Choroid plexus epithelial cell (primary cell): Measurements from ENCODE around the gene TRIM60.

Experiments used
- DNase-seq: peaks from one replicate; pipeline ENCODE4 v3.0.0-alpha.2; 2010; ENCODE audit warnings: low read depth
- H3K4me3 ChIP-seq: 2 replicates; pipeline ENCODE4 v1.5.1; 2011; ENCODE audit warnings: low read depth, mild to moderate bottlenecking, control low read depth, low read length, moderate library complexity
- TF ChIP-seq, protein P1 (sequence below): conservative IDR thresholded peaks from 2 replicates; pipeline ENCODE4 v1.5.1; 2011; ENCODE audit warnings: low read depth, mild to moderate bottlenecking, control low read depth, inconsistent platforms, low read length, moderate library complexity

The TRIM60 gene

DNA sequence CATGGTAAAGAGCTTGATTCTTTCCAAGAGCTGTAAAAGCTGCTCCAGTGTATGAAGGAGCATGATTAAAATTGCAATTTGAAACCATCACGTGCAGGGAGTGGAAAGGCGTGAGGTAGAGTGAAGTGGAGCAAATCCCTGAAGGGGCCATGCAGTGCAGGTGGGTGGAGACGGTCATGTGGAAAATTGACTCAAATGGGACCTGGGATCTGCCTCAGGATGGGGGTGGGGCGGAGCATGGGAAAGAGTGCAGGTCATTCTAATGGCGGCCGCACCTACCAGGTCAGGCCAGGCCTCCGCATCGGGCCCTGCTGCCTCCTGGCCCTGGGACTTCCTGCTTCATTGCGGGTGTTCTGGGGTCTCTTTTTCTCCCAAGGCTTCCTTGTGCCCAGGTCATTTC lies 25.3 kb upstream of the TRIM60 start:
- DNase-seq: no peak
- H3K4me3 ChIP-seq: no peak overlapping the region
- TF ChIP-seq, protein P1, sequence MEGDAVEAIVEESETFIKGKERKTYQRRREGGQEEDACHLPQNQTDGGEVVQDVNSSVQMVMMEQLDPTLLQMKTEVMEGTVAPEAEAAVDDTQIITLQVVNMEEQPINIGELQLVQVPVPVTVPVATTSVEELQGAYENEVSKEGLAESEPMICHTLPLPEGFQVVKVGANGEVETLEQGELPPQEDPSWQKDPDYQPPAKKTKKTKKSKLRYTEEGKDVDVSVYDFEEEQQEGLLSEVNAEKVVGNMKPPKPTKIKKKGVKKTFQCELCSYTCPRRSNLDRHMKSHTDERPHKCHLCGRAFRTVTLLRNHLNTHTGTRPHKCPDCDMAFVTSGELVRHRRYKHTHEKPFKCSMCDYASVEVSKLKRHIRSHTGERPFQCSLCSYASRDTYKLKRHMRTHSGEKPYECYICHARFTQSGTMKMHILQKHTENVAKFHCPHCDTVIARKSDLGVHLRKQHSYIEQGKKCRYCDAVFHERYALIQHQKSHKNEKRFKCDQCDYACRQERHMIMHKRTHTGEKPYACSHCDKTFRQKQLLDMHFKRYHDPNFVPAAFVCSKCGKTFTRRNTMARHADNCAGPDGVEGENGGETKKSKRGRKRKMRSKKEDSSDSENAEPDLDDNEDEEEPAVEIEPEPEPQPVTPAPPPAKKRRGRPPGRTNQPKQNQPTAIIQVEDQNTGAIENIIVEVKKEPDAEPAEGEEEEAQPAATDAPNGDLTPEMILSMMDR: no peak

DNA sequence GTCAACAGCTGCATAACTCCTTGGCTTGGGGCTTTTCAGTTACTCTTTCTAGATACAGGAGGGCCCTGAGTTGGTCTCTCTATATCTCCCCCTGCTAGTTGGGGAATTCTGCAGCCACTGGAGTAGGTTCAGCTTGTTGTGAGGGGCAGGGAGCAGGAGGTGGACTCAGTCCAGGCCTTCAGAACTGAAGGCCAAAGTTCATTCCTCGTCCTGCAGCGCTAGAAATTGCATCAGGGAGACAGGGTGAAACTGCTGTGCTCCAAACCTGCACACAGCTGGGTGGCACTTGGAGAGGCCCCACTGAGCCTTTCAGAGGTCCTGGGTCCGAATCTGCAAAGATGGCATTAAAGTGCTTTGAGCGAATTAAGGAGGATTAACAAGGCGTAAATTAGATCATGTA lies 24.9 kb upstream of the TRIM60 start:
- DNase-seq: no peak
- TF ChIP-seq, protein P1: no peak
- no peak overlapping the region for H3K4me3 ChIP-seq

DNA sequence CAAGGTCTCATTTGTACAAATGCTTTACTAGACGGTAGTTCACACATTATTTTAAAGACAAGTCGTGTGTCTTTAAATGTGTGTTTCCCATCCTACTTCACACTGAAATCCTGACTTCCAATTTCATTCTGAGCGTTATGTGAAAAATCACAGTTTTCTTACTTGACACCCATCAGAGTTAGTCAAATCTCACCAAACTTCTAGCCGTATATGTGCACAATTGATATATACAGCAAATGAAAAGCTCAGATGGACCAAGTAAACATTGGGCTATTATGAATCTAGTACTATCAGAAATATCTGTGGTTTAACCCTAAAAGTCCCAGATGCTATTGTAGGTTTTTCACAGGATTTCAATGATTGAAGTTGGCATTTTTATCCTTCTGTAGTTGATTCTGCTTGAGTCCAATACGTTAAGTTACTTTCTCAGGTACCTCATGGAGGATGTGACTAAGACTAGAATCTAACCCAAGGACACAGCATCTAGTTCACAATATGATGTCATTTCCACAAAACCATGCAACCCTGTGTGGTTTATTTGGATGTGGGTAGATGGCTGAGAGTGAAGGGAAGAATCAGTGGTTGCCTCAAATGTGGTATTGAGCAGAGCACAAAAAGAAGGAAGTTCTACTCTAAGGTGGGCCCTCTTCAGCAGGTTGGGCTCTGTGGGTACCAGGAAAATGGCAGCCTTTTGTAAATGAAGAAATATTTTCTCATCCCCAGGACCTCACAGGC lies 22.1 kb upstream of the TRIM60 start:
- no peak for DNase-seq
- H3K4me3 ChIP-seq: no peak overlapping the region
- TF ChIP-seq, protein P1: no peak

DNA sequence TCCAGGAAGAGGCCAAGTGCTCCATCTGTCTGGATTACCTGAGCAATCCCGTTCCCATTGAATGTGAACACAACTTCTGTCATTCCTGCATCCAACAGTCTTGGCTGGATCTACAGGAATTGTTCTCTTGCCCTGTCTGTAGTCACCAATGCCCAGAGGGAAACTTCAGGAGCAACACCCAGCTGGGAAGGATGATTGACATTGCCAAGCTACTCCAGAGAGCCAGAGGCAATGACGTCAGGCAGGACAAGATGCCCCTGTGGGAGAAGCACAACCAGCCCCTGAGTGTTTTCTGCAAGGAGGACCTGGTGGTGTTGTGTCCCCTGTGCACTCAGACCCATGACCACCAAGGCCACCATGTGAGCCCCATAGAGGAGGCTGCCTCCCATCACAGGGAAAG lies 21.3 kb upstream of the TRIM60 start:
- DNase-seq: no peak
- TF ChIP-seq, protein P1: no peak

DNA sequence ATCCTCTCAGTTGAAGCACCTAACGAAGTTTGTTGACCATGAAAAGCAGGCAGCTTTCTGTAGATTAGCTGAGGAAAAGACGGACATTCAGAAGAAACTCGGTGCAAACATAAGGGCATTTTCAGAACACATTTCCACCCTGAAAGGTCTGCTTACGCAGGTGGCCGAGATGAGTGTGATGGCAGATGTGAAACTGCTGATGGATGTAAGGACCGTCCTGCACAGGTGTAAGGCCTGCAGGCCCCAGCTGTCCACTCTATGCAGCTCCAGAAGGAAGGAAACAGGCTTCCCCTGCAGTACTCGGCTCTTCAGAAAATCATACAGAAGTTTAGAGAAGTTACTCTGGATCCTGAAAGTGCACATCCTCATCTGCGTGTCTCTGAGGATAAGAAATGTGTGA lies 20.8 kb upstream of the TRIM60 start:
- H3K4me3 ChIP-seq: no peak overlapping the region
- TF ChIP-seq, protein P1: no peak

More for the DNA sequence above, 21.3 kb upstream of the TRIM60 start:
- H3K4me3 ChIP-seq: no peak overlapping the region

DNA sequence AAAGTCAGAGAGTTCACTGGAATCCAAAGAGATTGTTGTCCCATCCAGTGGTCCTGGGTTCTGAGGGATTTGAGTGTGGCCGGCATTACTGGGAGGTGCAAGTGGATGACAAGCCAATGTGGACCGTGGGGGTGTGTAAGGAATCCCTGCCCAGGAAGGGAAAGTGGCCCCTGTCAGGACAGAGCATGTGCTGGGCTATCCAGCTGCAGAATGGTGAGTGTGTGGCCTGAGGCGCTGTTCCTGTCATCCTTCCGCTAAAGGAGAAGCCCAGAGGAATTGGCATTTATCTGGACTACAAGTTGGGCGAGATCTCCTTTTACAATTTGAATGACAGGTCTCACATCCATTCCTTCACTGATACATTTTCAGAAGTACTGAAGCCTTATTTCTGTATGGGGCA lies 20.4 kb upstream of the TRIM60 start:
- H3K4me3 ChIP-seq: no peak overlapping the region
- TF ChIP-seq, protein P1: no peak
- no peak for DNase-seq

More for the DNA sequence above, 20.8 kb upstream of the TRIM60 start:
- DNase-seq: no peak

DNA sequence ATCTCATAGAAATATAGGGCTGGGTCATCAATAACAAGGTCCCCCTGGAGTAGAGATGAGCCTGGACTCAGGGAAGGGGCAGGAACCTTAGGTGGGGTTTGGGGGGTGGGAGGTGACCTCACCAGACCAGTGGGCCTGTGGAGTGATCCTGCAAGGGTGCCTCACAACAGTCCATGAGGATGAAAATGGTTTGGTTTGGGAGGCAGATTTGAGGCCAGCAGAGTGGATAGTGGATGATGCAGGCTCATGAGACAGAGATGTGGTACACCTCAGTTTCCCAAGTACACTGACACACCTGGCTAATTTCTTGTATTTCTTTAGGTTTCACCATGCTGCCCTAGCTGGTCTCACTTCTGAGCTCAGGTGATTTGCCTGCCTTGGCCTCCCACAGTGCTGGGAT lies 18.1 kb upstream of the TRIM60 start:
- TF ChIP-seq, protein P1: no peak
- no peak overlapping the region for H3K4me3 ChIP-seq

More for the DNA sequence above, 18.1 kb upstream of the TRIM60 start:
- DNase-seq: no peak
